B cell (primary cell): ENCODE results near the gene SMARCD3. TPM values are rescaled to one million over a fixed set of nuclear protein-coding genes. Genes with fewer than 3 reads are reported as not detected.

Source experiments
- ATAC-seq: fragments of 200-7000 bp; cut with Tn5 transposase; one replicate; pipeline ENCODE4 v1.10.0; 2021; ENCODE audit warnings: low read depth, mild to moderate bottlenecking, moderate number of reproducible peaks, moderate library complexity
- CTCF ChIA-PET: fragments of 350-600 bp; sonication (Branson Sonifier 250); formaldehyde crosslinking; loops from one replicate; lab custom pipeline; 2021; ENCODE audit warnings: antibody characterized with exemption, inconsistent platforms; lab: Charles Lee
- POLR2A ChIA-PET: fragments of 350-600 bp; sonication (Branson Sonifier 250); formaldehyde crosslinking; loops from one replicate; lab custom pipeline; 2021; ENCODE audit warnings: antibody characterized with exemption; lab: Charles Lee
- DNase-seq: peaks from one replicate; pipeline ENCODE4 v3.0.0; 2013
- H2AFZ ChIP-seq: 2 replicates; pipeline ENCODE4 v1.6.1; 2012; ENCODE audit warnings: mild to moderate bottlenecking, low read depth, low read length; ENCODE audit not compliant: insufficient read depth, poor library complexity, severe bottlenecking
- H3K27ac ChIP-seq, 2 donors: 1 replicate in 1 of 2; 2 replicates in 1 of 2; pipeline ENCODE4 v1.5.1; 2012 to 2013; ENCODE audit warnings: low read length in 2 of 2, mild to moderate bottlenecking in 2 of 2, moderate library complexity in 1 of 2
- H3K27me3 ChIP-seq, 4 experiments: fragments of 200-600 bp in 1 of 4; sonication (generic) in 1 of 4; replicated peaks in 1 of 4; 1 replicate in 2 of 4; 2 replicates in 2 of 4; pipeline versions ENCODE4 v1.6.1 to v1.7.0; 2013 to 2016; ENCODE audit warnings: low read length in 3 of 4, mild to moderate bottlenecking in 2 of 4, mixed read lengths in 1 of 4, moderate library complexity in 1 of 4; ENCODE audit not compliant: insufficient read depth in 4 of 4, control insufficient read depth in 3 of 4; ENCODE audit errors: control extremely low read depth in 1 of 4
- H3K36me3 ChIP-seq, 2 experiments: replicated peaks in 1 of 2; 1 replicate in 1 of 2; 2 replicates in 1 of 2; pipeline versions ENCODE4 v1.6.1 to v1.7.1; 2013; ENCODE audit warnings: low read length in 1 of 2; ENCODE audit not compliant: insufficient read depth in 2 of 2, control insufficient read depth in 1 of 2; ENCODE audit errors: control extremely low read depth in 1 of 2, extremely low read depth in 1 of 2
- H3K4me1 ChIP-seq, 2 donors: fragments of 200-600 bp in 1 of 2; sonication (generic) in 1 of 2; 1 replicate in 1 of 2; 2 replicates in 1 of 2; pipeline versions ENCODE4 v1.5.1 to v1.6.1; 2013 to 2017; ENCODE audit warnings: low read length in 2 of 2; ENCODE audit not compliant: control insufficient read depth in 2 of 2, insufficient read depth in 2 of 2
- H3K4me2 ChIP-seq: replicated peaks from 2 replicates; pipeline ENCODE3; 2012; ENCODE audit warnings: mild to moderate bottlenecking, low read depth, low read length; ENCODE audit not compliant: poor library complexity, severe bottlenecking
- H3K4me3 ChIP-seq, 5 experiments: fragments of 200-600 bp in 1 of 5; sonication (generic) in 1 of 5; 1 replicate in 3 of 5; 2 replicates in 2 of 5; pipeline versions ENCODE4 v1.5.1 to v1.7.0; 2011 to 2016; ENCODE audit warnings: low read length in 4 of 5, mild to moderate bottlenecking in 4 of 5, low read depth in 2 of 5, control low read depth in 1 of 5, moderate library complexity in 1 of 5; ENCODE audit not compliant: insufficient read depth in 1 of 5; ENCODE audit errors: control extremely low read depth in 1 of 5, extremely low read depth in 1 of 5
- H3K79me2 ChIP-seq: fragments of 200-600 bp; sonication (generic); one replicate; pipeline ENCODE4 v1.6.0; 2016; ENCODE audit warnings: low read length; ENCODE audit not compliant: control insufficient read depth, insufficient read depth
- H3K9ac ChIP-seq: fragments of 200-600 bp; sonication (generic); 2 replicates; pipeline ENCODE4 v1.6.1; 2017; ENCODE audit warnings: mild to moderate bottlenecking, low read length, moderate library complexity
- H3K9me3 ChIP-seq, 3 donors: one replicate each; pipeline versions ENCODE4 v1.6.1 to v1.7.1; 2013; ENCODE audit warnings: low read length in 2 of 3; ENCODE audit not compliant: control insufficient read depth in 2 of 3, insufficient read depth in 1 of 3; ENCODE audit errors: control extremely low read depth in 1 of 3
- H4K20me1 ChIP-seq: 2 replicates; pipeline ENCODE4 v1.6.0; 2012; ENCODE audit warnings: mild to moderate bottlenecking, low read length; ENCODE audit not compliant: insufficient read depth, control insufficient read depth, poor library complexity, severe bottlenecking
- H3K27ac Mint-ChIP-seq: one replicate; pipeline ENCODE4 v1.8.0; 2021; ENCODE audit warnings: mixed read lengths
- H3K27me3 Mint-ChIP-seq: one replicate; pipeline ENCODE4 v1.8.0; 2021; ENCODE audit warnings: mixed read lengths
- H3K4me1 Mint-ChIP-seq: one replicate; pipeline ENCODE4 v1.8.0; 2021; ENCODE audit warnings: mixed read lengths
- H3K4me3 Mint-ChIP-seq: one replicate; pipeline ENCODE4 v1.8.0; 2021; ENCODE audit warnings: mixed read lengths
- H3K9me3 Mint-ChIP-seq: one replicate; pipeline ENCODE4 v1.8.0; 2022; ENCODE audit warnings: mixed read lengths; ENCODE audit not compliant: insufficient read depth
- EZH2 ChIP-seq: IDR thresholded peaks from 2 replicates; pipeline ENCODE4 v1.6.1; 2012; ENCODE audit warnings: borderline replicate concordance, low read depth, mild to moderate bottlenecking, moderate library complexity, low read length; ENCODE audit not compliant: insufficient read depth, poor library complexity, severe bottlenecking
- WGBS: methylation state at CpG from one replicate; pipeline ENCODE4 v1.1.5; 2013; ENCODE audit warnings: missing lambda C conversion rate; ENCODE audit not compliant: insufficient coverage; 5-methylcytosine and 5-hydroxymethylcytosine counted together
- intact Hi-C: fragments of 100-400 bp; cut with micrococcal nuclease; formaldehyde crosslinking; loops from one replicate; pipeline ENCODE4 v1.10.0; 2022
- polyA plus RNA-seq: library from polyadenylated mRNA; depleted of rRNA; stranded (reverse); fragments of >200 nt; gene quantifications from 2 replicates; pipeline ENCODE4 v1.2.3, GENCODE V29; 2012
- total RNA-seq, 2 donors: library from RNA; stranded (reverse); fragments of 120-200 nt in 1 of 2; gene quantifications; 1 replicate in 1 of 2; 2 replicates in 1 of 2; pipeline versions ENCODE4 v1.2.3 to v1.2.4, GENCODE V29; 2013 to 2022
- TF ChIP-seq, protein P1 (sequence below): fragments of 200-600 bp; IDR thresholded peaks from one replicate; pipeline ENCODE4 v1.8.0; 2022; ENCODE audit warnings: antibody characterized with exemption, mild to moderate bottlenecking

The SMARCD3 gene
- total and polyA plus RNA-seq, 2 donors (not counting 1 experiment from before 2014, with no cell fraction given): 1.0 TPM; not detected in 1

DNA sequence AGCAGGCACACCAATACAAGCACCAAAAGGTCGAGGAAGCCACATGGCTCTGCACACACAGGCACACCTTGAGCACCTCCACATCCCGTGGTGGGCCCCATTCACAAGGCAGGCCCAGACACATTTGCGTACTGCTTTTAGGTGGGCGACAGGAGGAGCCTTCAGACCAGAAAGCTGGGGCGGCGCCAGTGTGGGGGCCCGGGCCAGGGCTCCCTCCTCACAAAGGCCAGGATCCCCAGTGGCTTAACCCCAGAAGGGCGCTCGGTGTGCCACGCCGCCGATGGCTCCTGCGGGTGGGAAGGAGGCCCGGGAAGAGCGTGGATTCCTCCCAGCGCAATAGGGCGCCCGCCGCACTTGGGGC, 2.8 kb upstream of the SMARCD3 start:
- Histone ChIP-seq H3K4me3 (peak overlapping the region in 2 of 5 experiments; percentile 44 to 47), H3K27me3 (peaks cover 0 to 58% (median 23%) of the 10 kb centered on the region in 4 experiments), H3K27ac (no peak overlapping the region), H3K9ac (peak overlapping the region; percentile 48), H3K79me2 (no peaks in the 10 kb centered on the region), H3K9me3 (peaks cover 0 to 7% (median 0%) of the 10 kb centered on the region in 3 donors), H4K20me1 (no peaks in the 10 kb centered on the region), H2AFZ (peak overlapping the region; percentile 70), H3K4me2 (peak overlapping the region; percentile 87), H3K4me1 (peaks cover 23 to 30% of the 10 kb centered on the region in 2 donors), H3K36me3 (no peaks in the 10 kb centered on the region)
- H3K27me3 Mint-ChIP-seq: peaks cover 53% of the 10 kb centered on the region
- no peak overlapping the region for H3K27ac Mint-ChIP-seq
- TF ChIP-seq, protein P1, sequence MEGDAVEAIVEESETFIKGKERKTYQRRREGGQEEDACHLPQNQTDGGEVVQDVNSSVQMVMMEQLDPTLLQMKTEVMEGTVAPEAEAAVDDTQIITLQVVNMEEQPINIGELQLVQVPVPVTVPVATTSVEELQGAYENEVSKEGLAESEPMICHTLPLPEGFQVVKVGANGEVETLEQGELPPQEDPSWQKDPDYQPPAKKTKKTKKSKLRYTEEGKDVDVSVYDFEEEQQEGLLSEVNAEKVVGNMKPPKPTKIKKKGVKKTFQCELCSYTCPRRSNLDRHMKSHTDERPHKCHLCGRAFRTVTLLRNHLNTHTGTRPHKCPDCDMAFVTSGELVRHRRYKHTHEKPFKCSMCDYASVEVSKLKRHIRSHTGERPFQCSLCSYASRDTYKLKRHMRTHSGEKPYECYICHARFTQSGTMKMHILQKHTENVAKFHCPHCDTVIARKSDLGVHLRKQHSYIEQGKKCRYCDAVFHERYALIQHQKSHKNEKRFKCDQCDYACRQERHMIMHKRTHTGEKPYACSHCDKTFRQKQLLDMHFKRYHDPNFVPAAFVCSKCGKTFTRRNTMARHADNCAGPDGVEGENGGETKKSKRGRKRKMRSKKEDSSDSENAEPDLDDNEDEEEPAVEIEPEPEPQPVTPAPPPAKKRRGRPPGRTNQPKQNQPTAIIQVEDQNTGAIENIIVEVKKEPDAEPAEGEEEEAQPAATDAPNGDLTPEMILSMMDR: no peak
- no peak for TF ChIP-seq EZH2
- peak overlapping the region; percentile 70 for H3K4me3 Mint-ChIP-seq
- peaks cover 31% of the 10 kb centered on the region for H3K4me1 Mint-ChIP-seq
- intact Hi-C loops: no loop called here
- ChIA-PET CTCF (interaction anchor here (2.0 kb wide), 1 partner anchor 8 kb away, joined by 8 read pairs; no protein-coding TSS in a partner anchor), POLR2A (interaction anchor here (0.6 kb wide), 1 partner anchor 24 kb away, joined by 3 read pairs; the partner anchor contains the start of gene ABCF2)
- ATAC-seq (no peak), DNase-seq (no peak)
- H3K9me3 Mint-ChIP-seq: no peaks in the 10 kb centered on the region
- WGBS: 13% methylated on average over 19 of the region's 19 CpGs

DNA sequence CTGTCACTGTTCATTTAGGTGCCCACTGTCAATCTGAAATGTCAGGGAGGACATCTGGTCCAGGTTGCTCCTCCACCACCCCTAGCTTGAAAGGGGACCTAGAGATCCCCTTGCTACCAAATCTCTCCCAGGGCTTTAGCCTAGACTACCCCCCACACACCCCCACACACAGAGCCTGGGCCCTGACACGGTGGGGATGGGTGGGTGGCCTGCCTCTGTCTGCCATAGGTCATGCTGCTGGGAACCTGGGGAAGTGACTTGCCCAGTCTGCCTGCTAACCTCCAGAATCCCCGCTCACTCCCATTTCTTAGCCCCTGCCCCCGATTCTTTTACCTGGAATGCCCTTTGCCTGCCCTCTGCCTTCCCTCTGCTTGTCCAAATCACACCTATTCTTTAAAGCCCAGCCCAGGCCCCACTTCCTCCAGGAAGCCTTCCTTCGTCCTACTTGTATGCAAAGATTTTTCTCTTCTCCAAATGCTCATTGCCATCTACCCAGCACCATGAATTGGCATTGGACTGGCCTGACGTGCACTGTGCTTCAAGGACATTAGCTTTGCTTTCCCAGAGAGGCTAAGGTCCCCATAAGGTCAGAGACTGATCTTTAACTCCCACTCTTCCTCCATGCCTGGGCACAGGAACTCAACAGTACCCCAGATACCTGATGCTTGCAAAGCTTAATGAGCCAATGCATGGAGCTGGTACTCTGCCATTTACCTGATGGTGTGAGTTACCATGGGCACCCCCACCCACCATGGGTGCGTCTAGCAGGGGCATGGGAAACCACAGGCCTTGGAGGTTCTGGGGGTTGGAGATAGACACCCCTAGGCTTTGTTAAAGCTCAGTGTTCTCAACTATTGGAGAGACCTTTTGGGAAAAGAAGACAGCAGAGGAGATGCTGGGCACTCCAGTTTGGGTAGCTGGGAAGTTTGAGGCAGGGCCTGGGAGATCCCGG, 2.0 kb upstream of the SMARCD3 start:
- DNase-seq: no peak
- Histone ChIP-seq H3K79me2 (no peaks in the 10 kb centered on the region), H3K27me3 (peaks cover 0 to 65% (median 27%) of the 10 kb centered on the region in 4 experiments), H2AFZ (no peak overlapping the region), H3K9me3 (peaks cover 0 to 10% (median 0%) of the 10 kb centered on the region in 3 donors), H3K4me1 (peaks cover 27 to 36% of the 10 kb centered on the region in 2 donors), H3K4me2 (no peak overlapping the region), H3K9ac (no peak overlapping the region), H3K27ac (no peak overlapping the region), H3K4me3 (no peak overlapping the region), H3K36me3 (no peaks in the 10 kb centered on the region), H4K20me1 (no peaks in the 10 kb centered on the region)
- peak overlapping the region; percentile 37 for H3K27ac Mint-ChIP-seq
- ChIA-PET POLR2A (interaction anchor here (0.5 kb wide), 1 partner anchor 23 kb away, joined by 3 read pairs; the partner anchor contains the start of gene ABCF2), CTCF (no interaction called here)
- WGBS: 66% methylated on average over 6 of the region's 7 CpGs
- H3K4me1 Mint-ChIP-seq: peaks cover 37% of the 10 kb centered on the region
- no peaks in the 10 kb centered on the region for H3K9me3 Mint-ChIP-seq
- H3K27me3 Mint-ChIP-seq: peaks cover 49% of the 10 kb centered on the region
- H3K4me3 Mint-ChIP-seq: peak overlapping the region; percentile 70
- intact Hi-C loops: no loop called here
- no peak for TF ChIP-seq EZH2
- TF ChIP-seq, protein P1: no peak
- no peak for ATAC-seq
